Dermis microvascular lymphatic vessel endothelial cell (primary cell): Measurements from ENCODE around the gene CEP350. TPM values are rescaled to one million over a fixed set of nuclear protein-coding genes. Genes with fewer than 3 reads are reported as not detected.
"Not testable (repeated sequence)": the region's sequence is repeated elsewhere in the genome, so short reads cannot be mapped to it uniquely, and the experiment has no call there.

Experiments used
- DNase-seq, 2 donors: peaks; one replicate each; pipeline versions ENCODE4 v3.0.0 to v3.0.0-alpha.2; 2010; ENCODE audit warnings: low read depth in 2 of 2
- total RNA-seq: library from RNA; depleted of rRNA; stranded (reverse); fragments of >200 nt; gene quantifications from 2 replicates; pipeline ENCODE4 v1.2.1, GENCODE V29; 2014

CEP350 gene
- total RNA-seq, 1 donor from 2014 or later = 41.5 TPM

DNA sequence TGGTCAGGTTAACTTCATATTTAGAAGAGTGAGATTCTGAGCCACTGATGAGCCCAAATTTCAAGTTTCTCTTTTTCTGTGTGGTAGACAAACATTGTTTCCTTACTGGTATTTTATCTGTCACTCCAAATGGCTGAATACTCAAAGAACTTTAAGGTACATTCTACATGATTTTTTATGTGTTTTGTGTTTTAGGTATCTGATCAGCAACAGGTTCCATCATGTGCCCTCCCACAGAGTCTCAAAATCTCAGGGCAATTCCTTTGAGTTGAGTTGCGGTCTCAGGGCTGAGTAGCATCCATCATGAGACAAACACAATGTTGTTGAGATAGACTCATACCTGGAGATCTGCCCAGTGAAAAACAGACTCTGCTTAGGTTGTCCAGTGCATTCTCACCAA is 14.7 kb upstream of the CEP350 start:
- DNase-seq = no peak

DNA sequence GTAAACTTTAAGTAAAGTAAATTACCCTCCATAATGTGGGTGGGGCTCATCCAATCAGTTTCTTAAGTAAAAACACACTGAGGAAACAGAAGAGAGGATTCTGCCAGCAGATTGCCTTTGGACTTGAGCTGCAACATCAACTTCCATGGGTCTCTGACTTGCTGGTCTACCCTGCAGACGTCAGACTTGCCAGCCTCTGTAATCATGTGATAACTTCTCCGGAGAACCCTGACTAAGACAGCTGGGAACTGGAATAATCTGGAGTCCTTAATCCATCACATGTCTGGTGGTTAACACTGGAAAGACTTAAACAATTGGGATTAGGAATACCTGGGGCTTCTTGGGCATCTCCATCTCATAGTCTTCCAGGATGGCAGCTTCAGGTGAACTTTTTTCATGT is 13.2 kb upstream of the CEP350 start:
- no peak for DNase-seq

DNA sequence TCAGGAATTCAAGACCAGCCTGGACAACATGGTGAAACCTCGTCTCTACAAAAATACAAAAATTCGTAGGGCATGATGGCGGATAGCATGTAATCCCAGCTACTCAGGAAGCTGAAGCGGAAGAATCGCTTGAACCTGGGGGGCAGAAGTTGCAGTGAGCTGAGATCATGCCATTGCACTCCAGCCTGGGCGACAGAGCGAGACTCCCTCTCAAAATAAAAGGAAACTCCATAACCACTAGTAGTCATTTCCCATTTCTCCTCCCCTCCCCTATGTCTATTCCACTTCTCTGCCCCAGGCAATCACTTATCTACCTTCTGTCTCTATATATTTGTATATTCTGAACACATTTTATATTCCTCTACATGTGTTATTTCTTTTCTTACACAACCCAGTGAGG is 4.0 kb upstream of the CEP350 start:
- no peak for DNase-seq

DNA sequence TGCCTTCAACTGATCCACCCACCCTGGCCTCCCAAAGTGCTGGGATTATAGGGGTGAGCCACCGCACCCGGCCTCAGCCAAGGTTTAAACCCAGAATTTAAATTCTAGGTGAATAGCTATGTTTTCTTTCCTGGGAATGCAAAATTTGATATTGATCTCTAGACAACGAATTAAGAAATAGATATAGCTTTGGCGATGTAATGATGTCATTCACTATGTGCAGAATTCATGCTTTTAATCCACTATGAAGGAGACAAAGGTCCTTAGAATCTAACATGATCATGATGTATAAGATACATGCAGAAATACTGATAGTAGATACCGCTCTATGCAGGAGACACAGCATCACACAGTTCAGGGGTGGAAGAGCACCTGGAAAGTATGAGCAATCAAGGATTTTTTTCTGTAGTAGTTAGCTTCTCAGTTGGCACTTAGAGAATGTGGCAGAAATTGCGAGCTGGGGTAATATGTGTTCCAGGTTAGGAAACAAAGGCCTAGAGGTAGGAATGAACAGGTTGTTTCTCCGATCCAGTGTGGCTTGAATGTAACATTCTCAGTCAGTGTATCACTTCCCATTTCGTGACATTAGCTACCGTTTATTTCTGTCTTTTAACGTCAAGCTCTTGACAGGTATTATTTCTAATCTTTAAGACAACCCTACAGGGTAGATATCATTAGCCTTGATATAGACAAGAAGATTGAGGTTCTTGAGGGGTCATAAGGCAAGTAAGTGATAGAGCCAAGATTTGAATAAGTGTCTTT is 3.0 kb upstream of the CEP350 start:
- no peak for DNase-seq

DNA sequence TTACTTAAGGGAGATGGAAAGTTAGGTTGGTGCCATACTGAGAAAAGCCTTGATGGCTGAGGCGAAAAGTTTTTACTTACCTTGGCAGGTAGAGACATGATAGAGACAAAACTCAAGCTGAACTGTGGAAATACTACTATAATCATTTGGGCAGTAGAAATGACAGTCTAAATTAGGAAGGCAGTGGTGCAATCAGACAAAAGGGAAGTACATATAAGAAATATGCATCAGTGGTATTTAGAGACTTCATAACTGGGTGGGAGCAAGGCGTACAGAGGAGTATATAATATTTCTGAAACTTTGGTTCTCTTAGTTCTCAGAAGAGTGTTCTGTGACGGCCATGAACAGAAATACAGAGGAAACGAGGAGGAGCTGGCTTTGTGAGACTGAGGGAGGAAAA is 2.4 kb upstream of the CEP350 start:
- DNase-seq = no peak

DNA sequence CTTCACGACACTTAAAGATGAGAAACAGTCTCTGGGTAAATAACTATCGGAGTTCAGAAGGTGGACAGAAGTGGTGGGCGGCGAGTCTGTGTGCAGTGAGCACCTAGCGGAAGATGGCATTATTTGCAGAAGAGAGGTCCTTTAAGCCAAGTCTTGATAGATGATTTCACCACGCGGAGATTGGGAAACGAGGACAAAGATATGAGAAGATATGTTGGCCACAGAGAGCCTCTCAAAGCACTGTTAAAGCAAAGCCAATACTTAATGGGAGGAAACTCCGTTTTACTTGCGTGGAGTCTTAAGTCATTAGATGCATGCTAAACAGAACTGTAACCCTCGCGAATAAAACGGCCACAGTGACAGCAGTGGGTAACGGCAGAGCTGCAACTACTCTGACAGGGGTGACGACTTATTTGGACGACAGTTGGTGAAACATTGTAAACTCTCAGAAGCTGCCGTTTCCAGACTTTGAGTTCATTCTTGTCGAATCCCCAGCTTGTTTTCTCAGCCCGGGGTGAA is 577 bp upstream of the CEP350 start:
- peak in 1 of 2 donors; percentile 44 for DNase-seq

DNA sequence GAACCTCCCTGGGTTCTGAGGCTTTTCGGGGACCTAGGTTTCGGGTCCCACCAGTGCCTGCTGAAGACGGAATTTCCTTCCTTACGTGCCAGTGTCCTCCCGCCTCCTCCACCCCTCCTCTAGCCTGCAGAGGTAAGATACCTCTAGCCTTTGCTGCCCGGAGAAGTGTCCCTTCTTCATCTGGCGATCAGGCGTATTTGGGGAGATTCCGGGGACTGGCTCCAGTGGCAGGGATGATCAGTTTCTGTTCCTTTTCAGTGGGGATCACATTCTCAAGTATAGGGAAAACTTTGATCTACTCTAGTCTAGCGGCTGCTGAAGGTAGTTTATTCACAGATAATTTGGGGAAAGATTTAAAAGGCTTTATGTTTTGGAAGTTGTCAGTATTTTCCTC is 674 bp downstream of the CEP350 start:
- DNase-seq = peak in 1 of 2 donors; percentile 35

DNA sequence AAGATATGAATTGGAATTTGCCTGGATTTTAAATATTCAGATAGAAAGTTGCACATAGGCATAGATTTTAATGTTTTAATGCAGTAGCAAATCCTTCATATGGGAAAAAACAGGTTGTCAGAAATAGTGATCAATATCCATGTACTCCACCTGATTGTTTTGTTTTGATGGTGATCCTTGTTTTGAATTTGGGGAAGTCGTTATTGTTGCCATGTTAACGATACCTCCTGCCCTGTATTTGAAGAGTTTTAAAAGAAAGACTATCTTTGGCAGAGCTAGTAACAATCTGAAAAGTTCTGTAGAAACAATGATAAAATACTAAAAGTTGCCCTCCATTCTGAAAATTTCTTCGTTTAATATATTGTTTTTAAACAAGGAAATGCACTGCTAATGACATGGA is 1.1 kb downstream of the CEP350 start:
- no peak for DNase-seq

DNA sequence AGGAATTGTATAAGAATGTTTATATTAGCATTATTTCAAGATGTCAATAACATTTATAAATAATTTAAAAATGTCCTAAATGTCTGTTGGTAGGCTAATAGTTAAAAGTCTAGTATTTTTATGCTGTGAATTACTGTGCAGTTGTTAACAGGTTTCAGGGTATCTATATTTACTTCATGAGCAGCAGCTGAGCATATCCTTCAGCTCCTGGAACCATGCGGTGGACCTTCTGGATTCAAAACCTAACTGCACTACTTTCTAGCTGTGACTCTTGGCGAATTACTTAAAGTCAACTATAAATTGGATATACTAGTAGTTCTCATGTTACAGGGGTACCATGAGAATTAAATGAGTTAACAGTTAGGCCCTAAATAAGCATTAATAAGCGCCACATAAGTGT is 3.7 kb downstream of the CEP350 start:
- no peak for DNase-seq

DNA sequence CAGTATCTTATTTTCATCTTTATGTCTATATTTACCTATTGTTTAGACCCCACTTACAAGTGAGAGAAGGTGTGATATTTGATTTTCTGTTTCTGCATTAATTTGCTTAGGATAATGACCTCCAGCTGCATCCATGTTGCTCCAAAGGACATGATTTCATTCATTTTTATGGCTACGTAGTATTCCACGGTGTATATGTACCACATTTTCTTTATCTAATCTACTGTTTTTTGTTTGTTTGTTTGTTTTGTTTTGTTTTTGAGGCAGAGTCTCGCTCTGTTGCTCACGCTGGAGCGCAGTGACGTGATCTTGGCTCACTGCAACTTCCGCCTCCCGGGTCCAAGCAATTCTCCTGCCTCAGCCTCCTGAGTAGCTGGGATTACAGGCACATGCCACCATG is 7.6 kb downstream of the CEP350 start:
- not testable (repeated sequence) for DNase-seq

DNA sequence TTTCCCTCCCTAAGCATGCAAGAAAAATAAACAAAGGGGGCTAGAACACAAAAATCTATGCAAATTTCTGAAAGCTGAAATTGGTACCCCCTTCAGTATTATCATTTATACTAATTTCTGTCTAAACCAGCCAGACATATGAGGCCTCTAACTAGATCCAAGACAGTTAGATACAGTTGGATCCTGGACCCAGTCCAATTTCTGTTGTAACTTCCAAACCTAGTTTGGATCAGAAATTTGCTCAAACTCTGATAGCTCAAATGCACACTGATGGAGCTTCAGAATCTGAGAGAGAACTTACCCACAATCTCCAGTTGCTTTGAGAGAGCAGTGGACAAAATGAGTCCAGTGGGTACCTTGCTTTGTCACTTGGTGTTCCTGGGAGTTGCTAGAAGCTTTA is 11.9 kb downstream of the CEP350 start:
- DNase-seq = no peak

DNA sequence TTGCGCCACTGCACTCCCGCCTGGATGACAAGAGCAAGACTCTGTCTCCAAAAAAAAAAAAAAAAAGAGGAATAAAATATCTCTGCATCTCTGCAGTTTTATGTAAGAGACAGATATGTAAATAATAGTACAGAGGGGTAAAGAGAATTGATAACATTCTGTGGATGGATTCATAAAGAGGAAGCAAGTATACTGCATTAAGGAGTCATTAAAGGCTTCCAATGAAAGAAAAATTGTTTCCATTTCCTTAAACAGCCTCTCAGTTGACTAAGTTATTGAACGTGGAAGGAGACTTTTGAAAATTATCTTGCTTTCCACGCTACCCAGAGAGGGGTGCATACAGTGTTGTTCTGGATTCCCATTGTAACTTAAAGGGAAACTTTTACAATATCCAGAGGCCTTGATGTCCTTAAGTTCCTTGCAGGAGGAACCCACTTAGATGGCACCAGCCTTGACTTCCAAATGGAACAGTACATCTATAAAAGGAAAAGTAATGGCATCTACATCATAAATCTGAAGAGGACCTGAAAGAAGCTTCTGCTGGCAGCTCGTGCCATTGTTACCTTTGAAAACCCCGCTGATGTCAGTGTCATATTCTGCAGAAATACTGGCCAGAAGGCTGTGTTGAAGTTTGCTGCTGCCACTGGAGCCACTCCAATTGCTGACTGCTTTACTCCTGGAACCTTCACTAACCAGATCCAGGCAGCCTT is 13.8 kb downstream of the CEP350 start:
- no peak for DNase-seq

DNA sequence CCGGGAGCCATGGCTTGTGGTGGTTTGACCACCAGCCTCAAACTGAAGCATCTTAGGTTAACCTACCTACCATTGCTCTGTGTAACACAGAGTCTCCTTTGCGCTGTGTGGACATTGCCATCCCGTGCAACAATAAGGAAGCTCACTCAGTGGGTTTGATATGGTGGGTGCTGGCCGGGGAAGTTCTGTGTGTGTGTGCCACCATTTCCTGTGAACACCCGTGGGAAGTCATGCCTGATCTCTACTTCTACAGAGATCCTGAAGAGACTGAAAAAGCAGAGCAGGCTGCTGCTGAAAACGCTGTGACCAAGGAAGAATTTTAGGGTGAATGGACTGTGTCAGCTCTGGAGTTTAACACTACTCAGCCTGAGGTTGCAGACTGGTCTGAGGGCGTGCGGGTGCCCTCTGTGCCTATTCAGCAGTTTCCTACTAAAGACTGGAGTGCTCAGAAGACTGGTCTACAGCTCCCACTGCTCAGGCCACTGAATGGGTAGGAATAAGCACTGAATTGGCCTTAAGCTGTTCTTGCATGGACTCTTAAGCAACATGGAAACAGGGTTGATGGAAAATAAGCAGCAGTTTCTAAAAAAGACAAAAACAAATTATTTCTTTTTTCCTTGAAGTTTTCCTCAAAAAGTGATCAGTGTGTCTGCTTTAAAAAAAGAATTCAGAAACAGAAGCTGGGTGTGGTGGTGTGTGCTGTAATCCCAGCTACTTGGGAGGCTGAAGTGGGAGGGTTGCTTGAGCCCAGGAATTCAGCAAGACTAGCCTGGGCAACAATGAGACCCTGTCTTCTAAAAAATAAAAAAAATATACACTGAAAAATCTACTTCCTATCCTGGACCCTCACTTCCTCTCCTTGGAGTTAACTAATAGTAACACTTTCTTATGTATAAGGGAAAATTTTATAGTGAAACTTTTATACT is 14.6 kb downstream of the CEP350 start:
- DNase-seq = no peak

DNA sequence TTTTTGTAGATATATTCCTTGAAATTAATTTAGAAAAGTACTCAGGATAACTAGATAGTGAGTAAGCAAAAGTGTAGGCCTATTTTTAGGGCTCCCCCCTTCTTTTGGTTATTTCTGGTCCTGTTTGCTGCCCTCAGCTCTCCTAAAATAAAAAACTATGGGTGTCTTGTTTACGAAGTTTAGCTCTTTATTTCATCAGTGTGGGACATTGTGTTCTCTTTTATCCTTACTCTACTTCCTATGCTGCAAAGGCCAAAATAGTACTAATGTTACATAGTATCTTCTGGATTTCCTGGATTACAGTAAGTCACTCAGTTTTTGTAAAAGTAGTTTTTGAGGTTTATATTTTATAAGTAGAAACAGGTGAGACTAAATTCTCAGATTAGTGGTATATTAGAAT is 15.4 kb downstream of the CEP350 start:
- DNase-seq = peak in 1 of 2 donors; percentile 9

DNA sequence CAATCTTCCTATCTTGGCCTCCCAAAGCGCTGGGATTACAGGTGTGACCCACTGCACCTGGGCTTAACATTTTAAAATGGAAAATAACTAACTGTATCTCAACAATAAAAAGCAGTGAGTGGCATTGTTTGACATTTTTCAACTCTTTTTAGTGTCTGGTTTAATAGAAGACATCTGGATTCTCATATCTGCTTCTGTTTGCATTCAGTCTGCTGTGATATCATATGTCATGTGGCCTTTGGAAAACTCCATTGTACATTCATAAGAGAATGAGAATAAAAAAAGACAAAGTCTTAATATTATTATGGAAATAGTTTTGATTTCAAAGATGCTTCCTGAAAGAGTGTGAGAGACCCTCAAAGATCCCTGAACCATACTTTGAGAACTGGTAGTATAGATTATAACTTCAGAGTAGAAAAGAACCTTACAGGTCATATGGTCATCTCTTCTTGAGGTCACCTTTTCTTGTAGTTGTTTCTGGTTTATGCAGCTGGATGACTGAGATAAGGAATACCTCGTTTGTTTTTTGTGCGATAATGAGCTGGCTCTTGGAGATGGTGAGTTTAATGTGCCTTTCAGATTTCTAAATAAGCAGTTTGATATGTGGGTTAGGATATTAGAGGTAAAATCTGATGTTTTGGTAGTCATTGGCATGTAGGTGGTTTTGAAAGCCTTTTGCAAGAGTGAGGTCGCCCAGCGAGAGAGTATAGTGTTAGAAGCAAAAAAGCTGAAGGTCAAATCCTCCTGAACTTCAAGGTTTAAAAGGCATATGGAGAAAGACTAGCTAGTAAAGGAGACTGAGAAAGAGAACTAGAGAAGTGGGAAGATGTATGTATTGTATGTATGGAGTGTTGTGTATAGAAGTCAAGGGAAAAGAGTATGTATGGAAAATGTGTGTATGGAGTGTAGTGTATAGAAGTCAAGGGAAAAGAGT is 17.2 kb downstream of the CEP350 start:
- DNase-seq = peak in 1 of 2 donors; percentile 35

DNA sequence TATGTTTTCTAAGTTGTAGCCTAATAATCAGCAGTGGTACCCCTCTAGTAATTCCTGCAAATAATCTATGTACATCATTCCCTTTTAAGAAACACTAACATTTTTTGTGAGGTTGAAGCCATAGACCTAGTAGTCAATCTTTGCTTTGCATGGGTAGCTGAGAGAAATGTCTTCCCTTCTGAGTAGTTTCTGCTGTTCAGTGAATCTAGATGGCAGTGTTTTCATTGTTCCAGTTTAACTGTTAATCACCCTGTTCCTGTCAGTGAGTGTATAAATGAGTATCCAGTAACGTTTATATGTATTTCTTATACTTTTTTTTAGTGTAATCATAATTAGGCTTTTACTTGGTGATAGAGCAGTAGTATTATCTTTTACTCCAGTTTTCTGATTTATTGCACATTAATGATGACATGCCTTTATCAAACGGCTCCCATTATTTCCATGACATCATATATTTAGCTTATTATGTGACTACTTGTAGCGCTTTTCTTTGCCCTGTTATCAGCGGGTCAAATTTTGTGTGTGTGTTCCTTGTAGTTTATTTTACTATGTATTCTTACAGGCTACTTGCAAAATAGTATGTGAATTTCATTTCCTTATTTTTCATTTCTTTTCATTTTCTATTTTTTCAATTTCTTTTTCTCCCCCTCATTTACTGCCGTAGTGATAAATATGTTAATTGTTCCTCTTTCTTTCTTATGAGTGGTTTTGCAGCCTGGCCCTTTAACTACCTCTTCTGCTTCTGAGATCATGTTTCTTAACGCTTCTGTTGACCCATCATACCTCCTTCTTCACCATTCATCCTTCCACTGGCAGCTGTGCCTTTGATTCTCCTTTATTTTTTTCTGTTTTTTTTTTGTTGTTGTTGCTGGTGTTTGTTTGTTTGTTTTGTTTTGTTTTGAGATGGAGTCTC is 18.8 kb downstream of the CEP350 start:
- no peak for DNase-seq

DNA sequence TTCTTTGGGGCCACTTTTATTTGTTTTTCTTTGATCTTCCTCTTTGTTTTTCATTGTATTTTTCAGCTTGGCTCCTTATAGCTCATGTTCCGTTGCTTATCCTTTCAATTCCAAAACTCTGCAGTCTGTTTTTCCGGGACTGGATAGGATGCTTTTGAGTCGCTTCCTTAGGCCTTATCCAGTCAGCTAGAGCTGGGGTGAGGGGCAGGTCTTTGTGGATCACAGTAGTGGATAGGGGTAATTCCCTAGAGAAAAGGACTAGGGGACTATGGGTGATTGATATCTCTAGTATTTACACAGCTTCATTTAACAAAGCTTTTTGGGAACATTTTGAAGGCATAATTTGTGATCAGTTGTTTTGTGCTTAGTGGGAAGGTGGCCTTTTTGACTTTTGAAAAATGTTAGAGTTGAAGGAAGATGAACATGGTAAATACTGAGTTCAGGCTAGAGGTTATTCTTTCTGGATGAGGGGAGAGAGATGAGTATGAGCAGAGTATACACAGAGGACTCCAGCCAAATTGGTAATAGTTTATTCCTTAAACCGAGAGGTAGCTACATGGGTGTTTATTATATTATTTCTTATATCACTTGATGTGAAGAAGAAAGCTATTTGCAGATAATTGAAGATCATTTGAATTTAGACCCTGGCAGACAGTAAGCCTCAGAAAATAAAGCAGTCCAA is 22.5 kb downstream of the CEP350 start:
- peak in 1 of 2 donors; percentile 11 for DNase-seq

DNA sequence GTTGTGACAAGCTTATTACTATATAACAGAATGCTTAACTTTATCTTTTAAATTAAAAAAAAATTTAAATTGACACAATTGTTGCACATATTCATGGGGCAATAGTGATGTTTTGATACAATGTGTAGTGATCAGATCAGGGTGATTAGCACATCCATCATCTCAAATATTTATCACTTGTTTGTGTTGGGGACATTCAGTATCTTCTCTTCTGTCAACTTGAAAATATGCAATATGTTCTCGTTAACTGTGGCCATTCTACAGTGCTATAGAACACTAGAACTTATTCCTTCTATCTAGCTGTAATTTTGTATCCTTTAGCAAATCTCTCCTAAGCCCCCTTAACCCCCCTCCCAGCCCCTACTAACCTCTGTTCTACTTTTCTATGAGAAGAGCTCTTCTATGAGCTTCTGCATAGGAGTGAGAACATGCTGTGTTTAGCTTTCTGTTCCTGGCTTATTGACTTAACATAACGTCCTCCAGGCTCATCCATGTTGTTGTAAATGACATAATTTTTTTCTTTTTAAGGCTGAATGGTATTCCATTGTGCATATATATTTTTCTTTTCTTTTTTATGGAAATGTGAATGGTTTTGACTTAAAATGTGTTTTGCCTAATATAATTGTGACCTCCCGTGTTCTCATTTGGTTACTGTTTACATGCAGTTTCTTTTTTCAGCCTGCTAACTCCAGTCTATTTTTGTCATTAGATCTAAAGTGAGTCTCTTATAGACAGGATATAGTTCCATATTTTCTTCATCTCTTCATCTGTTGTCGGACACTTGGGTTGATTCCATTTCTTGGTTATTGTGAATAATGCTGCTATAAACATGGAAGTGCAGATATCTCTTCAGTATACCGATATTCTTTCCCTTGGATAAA is 23.8 kb downstream of the CEP350 start:
- no peak for DNase-seq
